ENCODE data around the gene LTB4R. TPM values are rescaled to one million over a fixed set of nuclear protein-coding genes. Genes with fewer than 3 reads are reported as not detected.

LTB4R gene
- total and polyA plus RNA-seq, 9 of the 15 experiments (the other 6 are each of a cell fraction or from before 2014, with no cell fraction given), result 0.38 to 10.5 (median 2.8) TPM

- no peak for TF ChIP-seq GTF3C2 (IDR thresholded peaks at IDR 0.05; ENCODE audit: borderline replicate concordance, extremely low read depth, insufficient read length)
- TF ChIP-seq FOXA1 (IDR thresholded peaks at IDR 0.05; ENCODE audit: borderline replicate concordance), result no peak
- TF ChIP-seq ZNF512 (tag; IDR thresholded peaks at IDR 0.05), result no peak
- TF ChIP-seq IRF1 (CRISPR knock-in tag; IDR thresholded peaks at IDR 0.05; ENCODE audit: borderline replicate concordance), result no peak
- no peak for TF ChIP-seq ZNF583 (CRISPR knock-in tag; IDR thresholded peaks at IDR 0.05)
- no peak for TF ChIP-seq SRSF1 (IDR thresholded peaks at IDR 0.05; ENCODE audit: low read depth, low read length)
- no peak for TF ChIP-seq MYBL2 (IDR thresholded peaks at IDR 0.05; ENCODE audit: low read depth)
- TF ChIP-seq MYBL2 (CRISPR knock-in tag; IDR thresholded peaks at IDR 0.05; ENCODE audit: borderline replicate concordance), result no peak
- peak; percentile 87 for TF ChIP-seq MYC (IDR thresholded peaks at IDR 0.05; ENCODE audit: low read depth, low read length)
- 0 out of 2 replicates have a peak, but pooled peaks have one; percentile 23 for TF ChIP-seq MYC (CRISPR knock-in tag; IDR thresholded peaks at IDR 0.05; ENCODE audit: borderline replicate concordance, low read depth)
- no peak for TF ChIP-seq HDAC3 (IDR thresholded peaks at IDR 0.05; ENCODE audit: borderline replicate concordance, partially characterized antibody)
- TF ChIP-seq ZNF311 (CRISPR knock-in tag; IDR thresholded peaks at IDR 0.05), result no peak
- no peak for TF ChIP-seq SPI1 (IDR thresholded peaks at IDR 0.05; ENCODE audit: borderline replicate concordance, low read depth, low read length)
- no peak for TF ChIP-seq CHD4 (IDR thresholded peaks at IDR 0.05; ENCODE audit: insufficient read depth, insufficient replicate concordance, low read depth, low read length, poor library complexity, severe bottlenecking)
- TF ChIP-seq ZBTB26 (CRISPR knock-in tag; IDR thresholded peaks at IDR 0.05), result no peak
- TF ChIP-seq NFE2 (IDR thresholded peaks at IDR 0.05; ENCODE audit: low read depth), result 0 out of 2 replicates have a peak, but pooled peaks have one; percentile 2
- TF ChIP-seq ZNF436 (CRISPR knock-in tag; IDR thresholded peaks at IDR 0.05), result no peak
- 0 out of 2 replicates have a peak, but pooled peaks have one; percentile 60 for TF ChIP-seq CBX1 (IDR thresholded peaks at IDR 0.05; ENCODE audit: low read depth)
- no peak for TF ChIP-seq ZC3H11A (IDR thresholded peaks at IDR 0.05; ENCODE audit: low read depth, low read length)
- TF ChIP-seq ETV1 (tag; conservative IDR thresholded peaks at IDR 0.05; ENCODE audit: low read depth), result no peak; the same call in none of the 2 replicates
- TF ChIP-seq PCBP1 (IDR thresholded peaks at IDR 0.05; ENCODE audit: low read depth, low read length, poor library complexity, severe bottlenecking), result peak; percentile 84
- no peak for TF ChIP-seq MTA1 (IDR thresholded peaks at IDR 0.05; ENCODE audit: borderline replicate concordance)
Measured at GRCh38 chr14:24271134-24271833, 40.0 kb upstream of the LTB4R start, which contains the start of gene RABGGTA (continued).

All from K562 (cell line).